Cardiac muscle cell (in vitro differentiated cells and primary cell): ENCODE results near the gene ADCY6. TPM values are rescaled to one million over a fixed set of nuclear protein-coding genes. Genes with fewer than 3 reads are reported as not detected.

Experiments
- DNase-seq, 2 donors: peaks; one replicate each; pipeline versions ENCODE4 v3.0.0 to v3.0.0-alpha.2; 2010 to 2017; ENCODE audit warnings: low read depth in 1 of 2, low spot score in 1 of 2
- H3K27ac ChIP-seq: fragments of 200-600 bp; sonication (generic); 2 replicates; pipeline ENCODE4 v1.5.1; 2016
- H3K27me3 ChIP-seq: fragments of 200-600 bp; sonication (generic); 2 replicates; pipeline ENCODE4 v1.6.0; 2016; ENCODE audit warnings: control low read depth
- H3K36me3 ChIP-seq: fragments of 200-600 bp; sonication (generic); 2 replicates; pipeline ENCODE4 v1.5.1; 2016; ENCODE audit warnings: control low read depth
- H3K4me1 ChIP-seq: fragments of 200-600 bp; sonication (generic); 2 replicates; pipeline ENCODE4 v1.8.1; 2017; ENCODE audit warnings: low read depth, mild to moderate bottlenecking, mixed run types
- H3K4me3 ChIP-seq: fragments of 200-600 bp; sonication (generic); 2 replicates; pipeline ENCODE4 v1.5.1; 2016; ENCODE audit warnings: mild to moderate bottlenecking
- H3K9me3 ChIP-seq: fragments of 200-600 bp; sonication (generic); 2 replicates; pipeline ENCODE4 v1.5.1; 2017; ENCODE audit warnings: low read depth, mild to moderate bottlenecking, control low read depth
- polyA plus RNA-seq: library from polyadenylated mRNA; unstranded; fragments of >200 nt; fragmentation: Nextera tagmentation; extraction: Ambion mirVana; gene quantifications from 2 replicates; pipeline ENCODE4 v1.2.1, GENCODE V29; 2016
- total RNA-seq: library from RNA; depleted of rRNA; stranded (reverse); fragments of >200 nt; gene quantifications from 2 replicates; pipeline ENCODE4 v1.2.3, GENCODE V29; 2016
- TF ChIP-seq, protein P1 (sequence below): IDR thresholded peaks from 2 replicates; pipeline ENCODE4 v1.5.1; 2012; ENCODE audit warnings: low read depth, mild to moderate bottlenecking, low read length

ADCY6 gene
- 51.1 and 60.1 TPM in 2 replicates for total RNA-seq
- polyA plus RNA-seq, result 38.1 and 50.3 TPM in 2 replicates

DNA sequence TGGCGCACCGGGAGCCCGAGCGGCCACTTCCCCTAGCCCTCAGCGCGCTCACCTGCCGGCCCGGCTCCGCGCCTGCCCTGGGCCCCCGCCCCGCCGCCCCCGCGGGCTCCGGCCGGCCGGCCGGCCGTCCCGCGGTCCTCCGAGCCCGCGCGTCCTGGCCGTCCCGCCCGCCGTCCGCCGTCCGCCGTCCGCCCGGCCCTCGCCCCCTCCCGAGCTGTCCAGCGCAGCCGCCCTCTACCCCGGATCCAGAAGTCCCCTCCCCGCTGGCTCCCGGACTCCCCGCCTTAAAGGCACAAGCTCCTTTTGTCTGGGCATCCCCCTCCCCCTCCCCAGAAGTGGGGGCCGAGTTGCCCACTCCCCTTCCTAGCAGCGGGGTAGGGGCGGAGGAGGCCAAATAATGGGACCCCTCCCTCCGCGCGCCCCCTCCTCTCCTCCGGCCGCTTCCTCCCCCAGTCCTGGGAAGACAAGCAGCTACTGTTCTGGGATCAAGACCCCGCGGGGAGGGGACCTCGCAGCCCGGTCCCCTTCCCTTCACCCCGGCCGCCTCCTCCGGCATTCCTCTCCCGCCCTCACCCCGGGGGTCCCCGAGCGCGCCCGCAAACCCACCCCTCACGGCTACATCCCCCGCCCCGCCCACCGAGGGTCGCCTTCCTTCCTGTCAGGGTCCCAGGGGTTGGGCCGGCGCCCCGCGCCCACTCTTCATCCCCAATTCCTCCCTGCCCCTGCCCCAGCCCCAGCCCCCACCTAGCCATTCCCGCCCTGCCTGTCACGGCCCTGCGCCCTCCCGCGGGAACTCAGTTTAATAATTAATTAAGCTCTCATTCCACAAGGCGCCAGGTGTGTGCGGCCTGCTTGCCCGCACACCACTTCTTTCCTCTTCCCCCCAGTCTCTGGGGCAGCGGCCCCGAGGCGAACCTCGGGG, at the start of gene ADCY6:
Gene ADCY6 (minus strand): TSS at position 236 of the 922 bp plus-strand sequence. CDS start 5,655 bp downstream, outside the sequence.
- TF ChIP-seq, protein P1, sequence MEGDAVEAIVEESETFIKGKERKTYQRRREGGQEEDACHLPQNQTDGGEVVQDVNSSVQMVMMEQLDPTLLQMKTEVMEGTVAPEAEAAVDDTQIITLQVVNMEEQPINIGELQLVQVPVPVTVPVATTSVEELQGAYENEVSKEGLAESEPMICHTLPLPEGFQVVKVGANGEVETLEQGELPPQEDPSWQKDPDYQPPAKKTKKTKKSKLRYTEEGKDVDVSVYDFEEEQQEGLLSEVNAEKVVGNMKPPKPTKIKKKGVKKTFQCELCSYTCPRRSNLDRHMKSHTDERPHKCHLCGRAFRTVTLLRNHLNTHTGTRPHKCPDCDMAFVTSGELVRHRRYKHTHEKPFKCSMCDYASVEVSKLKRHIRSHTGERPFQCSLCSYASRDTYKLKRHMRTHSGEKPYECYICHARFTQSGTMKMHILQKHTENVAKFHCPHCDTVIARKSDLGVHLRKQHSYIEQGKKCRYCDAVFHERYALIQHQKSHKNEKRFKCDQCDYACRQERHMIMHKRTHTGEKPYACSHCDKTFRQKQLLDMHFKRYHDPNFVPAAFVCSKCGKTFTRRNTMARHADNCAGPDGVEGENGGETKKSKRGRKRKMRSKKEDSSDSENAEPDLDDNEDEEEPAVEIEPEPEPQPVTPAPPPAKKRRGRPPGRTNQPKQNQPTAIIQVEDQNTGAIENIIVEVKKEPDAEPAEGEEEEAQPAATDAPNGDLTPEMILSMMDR, result no peak
- Histone ChIP-seq H3K36me3 (no peaks in the 10 kb centered on the region), H3K4me3 (peak within 1 kb of the TSS; percentile 82), H3K4me1 (peaks cover 18% of the 10 kb centered on the region), H3K9me3 (no peaks in the 10 kb centered on the region), H3K27me3 (no peaks in the 10 kb centered on the region), H3K27ac (peak within 1 kb of the TSS; percentile 75)
- peak; percentile 78 to 88 for DNase-seq

- H3K27ac ChIP-seq, result no peak overlapping the region
- no peaks in the 10 kb centered on the region for H3K9me3 ChIP-seq
- TF ChIP-seq, protein P1, result no peak
- H3K27me3 ChIP-seq, result no peaks in the 10 kb centered on the region
- no peaks in the 10 kb centered on the region for H3K4me1 ChIP-seq
- H3K4me3 ChIP-seq, result no peak overlapping the region
- H3K36me3 ChIP-seq, result peaks cover 67% of the 10 kb centered on the region
- DNase-seq, result no peak
Observed at GRCh38 chr12:48838048-48838447, 49.2 kb upstream of the ADCY6 start.

DNA sequence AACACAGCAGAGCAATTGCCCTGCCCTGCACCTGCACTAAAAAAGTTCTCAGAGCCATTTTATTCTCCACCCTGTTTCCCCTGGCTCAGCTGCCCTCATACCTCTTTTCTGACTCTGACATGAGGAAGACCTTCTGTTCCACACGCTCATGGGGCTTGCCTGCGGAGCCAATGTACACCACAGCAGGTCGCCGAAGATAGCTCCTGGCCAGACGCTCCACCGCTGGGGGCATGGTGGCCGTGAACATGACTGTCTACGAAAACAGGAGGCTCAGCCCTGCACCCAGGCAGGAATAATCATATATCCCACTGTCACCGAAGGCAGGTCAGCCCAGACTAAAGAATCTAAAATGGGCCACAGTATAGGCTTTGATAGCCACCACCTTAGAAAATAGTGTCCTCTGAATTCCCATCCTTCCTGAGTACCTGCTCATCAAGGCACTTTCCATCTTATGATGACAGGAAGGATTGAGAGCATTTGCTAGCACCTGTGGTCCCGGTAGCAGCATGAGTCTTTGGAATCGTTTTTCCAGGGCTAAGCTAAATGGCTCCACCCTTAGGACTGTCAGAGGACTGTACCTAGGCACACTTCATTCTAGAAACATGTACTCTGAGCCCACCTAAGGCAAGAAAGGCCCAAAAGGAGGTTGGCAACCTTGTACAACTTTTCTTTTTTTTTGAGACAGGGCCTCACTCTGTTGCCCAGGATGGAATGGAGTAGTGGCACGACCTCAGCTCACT, 43.6 kb upstream of the ADCY6 start:
- H3K4me1 ChIP-seq, result no peaks in the 10 kb centered on the region
- H3K4me3 ChIP-seq, result no peak overlapping the region
- H3K9me3 ChIP-seq, result no peaks in the 10 kb centered on the region
- DNase-seq, result no peak
- H3K36me3 ChIP-seq, result peaks cover 76% of the 10 kb centered on the region
- no peak overlapping the region for H3K27ac ChIP-seq
- H3K27me3 ChIP-seq, result no peaks in the 10 kb centered on the region
- TF ChIP-seq, protein P1, result no peak

DNA sequence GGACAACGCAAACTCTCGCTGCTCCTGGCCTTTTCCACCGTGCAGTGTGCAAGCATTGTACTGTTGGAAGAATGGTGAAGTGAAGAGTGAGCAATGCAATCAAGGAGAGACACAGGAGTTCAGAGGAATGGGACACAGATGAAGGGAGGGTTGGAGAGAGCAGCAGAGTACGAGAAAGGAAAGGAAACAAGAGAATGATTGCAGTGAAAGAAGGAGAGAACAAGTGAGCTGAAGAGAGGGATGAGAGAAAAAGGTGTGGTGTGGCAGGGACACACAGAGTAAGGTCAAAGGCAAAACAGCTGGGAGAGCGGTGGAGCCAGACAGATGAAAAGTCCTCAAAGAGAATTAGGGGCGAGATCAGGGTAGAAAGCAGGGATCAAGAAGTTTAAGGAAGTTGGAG, 42.4 kb upstream of the ADCY6 start:
- H3K9me3 ChIP-seq, result no peaks in the 10 kb centered on the region
- no peaks in the 10 kb centered on the region for H3K4me1 ChIP-seq
- no peaks in the 10 kb centered on the region for H3K27me3 ChIP-seq
- TF ChIP-seq, protein P1, result no peak
- H3K4me3 ChIP-seq, result no peak overlapping the region
- peaks cover 64% of the 10 kb centered on the region for H3K36me3 ChIP-seq
- H3K27ac ChIP-seq, result no peak overlapping the region
- DNase-seq, result no peak

- TF ChIP-seq, protein P1, result no peak
- no peak for DNase-seq
- H3K27me3 ChIP-seq, result no peaks in the 10 kb centered on the region
- no peaks in the 10 kb centered on the region for H3K9me3 ChIP-seq
- H3K36me3 ChIP-seq, result peaks cover 41% of the 10 kb centered on the region
- H3K4me3 ChIP-seq, result no peak overlapping the region
- H3K27ac ChIP-seq, result no peak overlapping the region
- H3K4me1 ChIP-seq, result no peaks in the 10 kb centered on the region
Observed at GRCh38 chr12:48828841-48829575, 40.1 kb upstream of the ADCY6 start.
